Upper lobe of left lung (tissue), 4 donors: ENCODE data around the gene POC1B.

Experiments used
- EP300 ChIP-seq, 4 donors: sonication (generic); formaldehyde crosslinking; IDR thresholded peaks; one replicate each; pipeline ENCODE4 v1.5.1; 2017; ENCODE audit warnings: antibody characterized with exemption in 4 of 4, control low read depth in 2 of 4
- POLR2A ChIP-seq, 4 donors: fragments of 450-650 bp; IDR thresholded peaks; one replicate each; pipeline ENCODE4 v1.5.1; 2016 to 2017; ENCODE audit warnings: antibody characterized with exemption in 4 of 4, mild to moderate bottlenecking in 2 of 4
- POLR2AphosphoS5 ChIP-seq, 2 donors: sonication (generic); formaldehyde crosslinking; IDR thresholded peaks; one replicate each; pipeline ENCODE4 v1.5.1; 2017; ENCODE audit warnings: antibody characterized with exemption in 2 of 2
- TF ChIP-seq, protein P1 (sequence below), 6 experiments: fragments of 450-650 bp in 4 of 6; fragments of 200-600 bp in 2 of 6; sonication (generic) in 2 of 6; IDR thresholded peaks; one replicate each; pipeline ENCODE4 v1.5.1; 2016 to 2019; ENCODE audit warnings: antibody characterized with exemption in 6 of 6

DNA sequence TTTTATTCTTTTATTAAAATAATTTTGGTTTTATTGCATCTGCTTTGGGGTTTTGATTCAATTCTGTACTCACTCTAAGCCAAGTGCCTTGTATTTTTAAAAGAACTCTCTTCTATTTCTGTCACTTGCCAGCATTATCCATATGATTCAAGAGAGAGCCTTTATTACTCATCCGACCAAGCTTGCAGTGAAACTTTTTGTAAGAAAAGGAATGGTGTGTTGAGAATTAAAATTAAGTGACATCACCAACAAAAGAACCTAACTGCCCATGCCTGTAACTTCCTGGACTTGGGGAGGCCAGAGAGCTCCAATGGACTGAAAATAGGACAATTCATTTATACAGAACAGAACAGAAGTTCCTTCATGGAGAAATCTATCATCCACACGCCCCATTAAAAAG is 53.3 kb downstream of the POC1B start:
- TF ChIP-seq, protein P1, sequence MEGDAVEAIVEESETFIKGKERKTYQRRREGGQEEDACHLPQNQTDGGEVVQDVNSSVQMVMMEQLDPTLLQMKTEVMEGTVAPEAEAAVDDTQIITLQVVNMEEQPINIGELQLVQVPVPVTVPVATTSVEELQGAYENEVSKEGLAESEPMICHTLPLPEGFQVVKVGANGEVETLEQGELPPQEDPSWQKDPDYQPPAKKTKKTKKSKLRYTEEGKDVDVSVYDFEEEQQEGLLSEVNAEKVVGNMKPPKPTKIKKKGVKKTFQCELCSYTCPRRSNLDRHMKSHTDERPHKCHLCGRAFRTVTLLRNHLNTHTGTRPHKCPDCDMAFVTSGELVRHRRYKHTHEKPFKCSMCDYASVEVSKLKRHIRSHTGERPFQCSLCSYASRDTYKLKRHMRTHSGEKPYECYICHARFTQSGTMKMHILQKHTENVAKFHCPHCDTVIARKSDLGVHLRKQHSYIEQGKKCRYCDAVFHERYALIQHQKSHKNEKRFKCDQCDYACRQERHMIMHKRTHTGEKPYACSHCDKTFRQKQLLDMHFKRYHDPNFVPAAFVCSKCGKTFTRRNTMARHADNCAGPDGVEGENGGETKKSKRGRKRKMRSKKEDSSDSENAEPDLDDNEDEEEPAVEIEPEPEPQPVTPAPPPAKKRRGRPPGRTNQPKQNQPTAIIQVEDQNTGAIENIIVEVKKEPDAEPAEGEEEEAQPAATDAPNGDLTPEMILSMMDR (IDR thresholded peaks at IDR 0.05): no peak
- TF ChIP-seq POLR2A (IDR thresholded peaks at IDR 0.05): no peak
- TF ChIP-seq EP300 (IDR thresholded peaks at IDR 0.05): no peak
- no peak for TF ChIP-seq POLR2AphosphoS5 (IDR thresholded peaks at IDR 0.05)
